Pulmonary artery endothelial cell (primary cell): ENCODE measurements around the gene RANBP2. TPM values are rescaled to one million over a fixed set of nuclear protein-coding genes. Genes with fewer than 3 reads are reported as not detected.

Source experiments
- DNase-seq: peaks from one replicate; pipeline ENCODE4 v3.0.0-alpha.2; 2011; ENCODE audit warnings: low read depth, low spot score
- total RNA-seq: library from RNA; depleted of rRNA; stranded (reverse); fragments of >200 nt; gene quantifications from 2 replicates; pipeline ENCODE4 v1.2.3, GENCODE V29; 2014

RANBP2 gene
- total RNA-seq, 1 donor from 2014 or later: 72.5 TPM

- no peak for DNase-seq
Observed at GRCh38 chr2:108776475-108776874, 57.2 kb downstream of the RANBP2 start.

GRCh38 chr2:108778857-108779256 lies 59.6 kb downstream of the RANBP2 start:
- DNase-seq: no peak

GRCh38 chr2:108786008-108786353 lies 66.7 kb downstream of the RANBP2 start:
- DNase-seq: no peak

GRCh38 chr2:108786354-108787215 lies 67.3 kb downstream of the RANBP2 start, which contains the start of gene CCDC138:
TSS of gene CCDC138 (plus strand) at chr2:108786771. CDS start at chr2:108786823, 52 bp downstream.
- DNase-seq: peak; percentile 48

GRCh38 chr2:108787216-108787541 lies 67.9 kb downstream of the RANBP2 start:
- DNase-seq: no peak

DNA sequence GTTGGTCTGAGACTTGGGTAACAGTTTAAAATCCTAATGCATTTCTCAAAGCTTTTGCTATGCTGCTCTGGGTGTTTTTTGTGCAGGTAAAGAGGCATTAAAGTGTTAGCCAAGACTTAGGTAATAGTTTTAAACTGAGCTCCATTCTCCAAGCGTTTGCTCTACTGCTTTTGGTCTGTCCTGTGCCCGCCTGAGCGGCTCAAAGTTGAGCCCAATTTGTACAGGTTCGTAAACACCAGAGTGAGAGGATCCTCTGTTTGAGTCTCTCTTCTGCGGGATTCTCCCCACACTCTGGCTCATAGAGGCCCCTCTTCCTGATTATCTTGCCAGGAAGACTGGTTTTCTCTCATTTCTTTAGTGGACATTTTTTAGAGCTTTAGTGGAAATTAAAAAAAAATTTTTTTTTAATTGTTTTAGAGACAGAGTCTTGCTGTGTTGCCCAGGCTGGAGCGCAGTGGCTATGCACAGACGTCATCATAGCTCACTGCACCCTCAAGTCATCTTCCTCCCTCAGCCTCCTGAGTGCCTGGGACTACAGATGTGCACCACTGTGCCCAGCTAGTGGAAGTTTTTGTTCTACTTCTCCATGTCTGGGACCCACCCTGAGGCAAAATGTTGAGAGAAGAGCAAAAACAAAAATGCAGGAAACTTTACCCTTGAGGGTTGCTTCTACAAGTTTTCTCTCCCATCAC lies 83.9 kb downstream of the RANBP2 start:
- DNase-seq: no peak

GRCh38 chr2:108805032-108805431 lies 85.8 kb downstream of the RANBP2 start:
- no peak for DNase-seq

DNA sequence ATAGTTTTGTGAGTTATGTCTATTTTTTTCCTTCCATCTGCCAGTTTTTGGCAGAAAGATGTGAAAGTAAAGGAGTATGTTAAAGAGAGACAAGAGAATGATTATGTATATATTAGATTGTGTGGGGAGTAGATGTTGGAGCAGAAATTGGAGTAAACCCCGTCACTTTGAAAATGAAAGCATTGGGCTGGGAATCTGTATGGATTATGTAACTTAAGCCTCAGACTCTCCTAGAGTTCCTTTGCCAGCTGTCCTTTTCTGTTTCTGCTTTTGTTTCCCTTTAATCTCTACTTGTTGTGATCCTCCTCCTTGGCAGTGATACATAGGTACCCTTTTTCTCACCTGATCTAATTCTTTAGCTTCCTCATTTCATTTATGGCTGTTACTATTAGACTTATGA lies 86.5 kb downstream of the RANBP2 start:
- DNase-seq: no peak

- DNase-seq: no peak
Observed at GRCh38 chr2:108806371-108807113, 87.3 kb downstream of the RANBP2 start.

- DNase-seq: no peak
Observed at GRCh38 chr2:108809936-108810335, 90.7 kb downstream of the RANBP2 start.

- DNase-seq: no peak
Observed at GRCh38 chr2:108810993-108811957, 92.0 kb downstream of the RANBP2 start.

DNA sequence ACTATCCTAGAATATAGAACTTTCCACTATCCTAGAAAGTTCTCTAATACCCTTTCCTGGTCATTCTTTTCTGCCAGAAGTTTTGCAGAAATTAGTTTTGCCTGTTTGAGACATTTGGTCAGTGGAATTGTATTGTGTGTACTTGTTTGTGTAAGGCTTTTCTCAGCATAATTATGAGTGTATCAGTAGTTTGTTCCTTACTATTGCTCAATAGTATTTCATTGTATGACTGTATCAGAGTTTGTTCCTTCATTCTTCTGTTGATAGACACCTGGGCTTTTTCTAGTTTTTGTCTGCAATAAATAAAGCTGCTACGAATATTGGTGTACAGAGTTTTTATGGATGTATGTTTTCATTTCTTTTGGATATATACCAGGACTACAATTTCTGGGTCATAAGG lies 94.5 kb downstream of the RANBP2 start:
- no peak for DNase-seq

- no peak for DNase-seq
Observed at GRCh38 chr2:108820482-108820881, 101.2 kb downstream of the RANBP2 start.

DNA sequence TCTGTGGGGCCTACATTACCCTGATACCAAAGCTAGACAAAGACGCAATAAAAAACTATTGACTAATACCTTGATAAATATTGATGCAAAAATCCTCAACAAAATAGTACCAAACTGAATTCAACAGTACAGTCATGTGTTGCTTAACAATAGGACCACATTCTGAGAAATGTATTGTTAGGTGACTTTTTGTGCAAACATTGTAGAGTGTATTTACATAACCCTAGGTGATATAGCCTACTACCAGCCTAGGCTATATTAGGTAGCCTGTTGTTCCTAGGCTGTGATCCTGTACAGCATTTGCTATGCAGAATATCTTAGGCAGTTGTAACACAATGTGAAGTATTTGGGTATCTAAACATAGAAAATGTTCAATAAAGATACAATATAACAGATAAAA lies 104.0 kb downstream of the RANBP2 start:
- DNase-seq: no peak

DNA sequence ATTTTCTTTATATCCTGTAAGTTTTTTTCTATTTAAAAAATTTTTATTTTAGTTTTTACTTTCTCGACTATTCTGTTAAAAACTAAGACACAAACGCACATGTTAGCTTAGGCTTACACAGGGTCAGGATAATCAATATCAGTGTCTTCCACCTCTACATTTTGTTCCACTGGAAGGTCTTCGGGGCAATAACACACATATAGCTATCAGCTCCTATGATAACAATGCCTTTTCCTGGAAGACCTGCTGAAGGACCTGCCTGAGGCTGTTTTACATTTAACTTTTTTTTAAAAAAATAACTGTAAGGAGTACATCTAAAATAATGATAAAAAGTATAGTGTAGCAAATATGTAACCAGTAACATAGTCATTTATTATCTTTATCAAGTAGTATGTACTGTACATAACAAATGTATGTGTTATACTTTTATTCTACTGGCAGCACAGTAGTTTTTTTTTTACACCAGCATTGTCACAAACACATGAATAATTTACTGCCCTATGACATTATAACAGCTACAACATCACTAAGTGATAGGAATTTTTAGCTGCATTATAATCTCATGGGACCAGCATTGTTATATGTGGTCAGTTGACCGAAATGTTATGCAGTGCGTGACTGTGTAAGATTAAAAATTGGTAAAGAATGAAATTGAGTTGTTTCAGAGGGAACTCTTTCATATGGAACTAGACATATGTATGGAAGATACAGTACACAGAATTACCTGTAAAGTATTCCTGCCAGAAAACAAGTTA lies 105.2 kb downstream of the RANBP2 start:
- DNase-seq: no peak

GRCh38 chr2:108825254-108825653 lies 106.0 kb downstream of the RANBP2 start:
- no peak for DNase-seq

GRCh38 chr2:108825736-108826135 lies 106.5 kb downstream of the RANBP2 start:
- DNase-seq: no peak

DNA sequence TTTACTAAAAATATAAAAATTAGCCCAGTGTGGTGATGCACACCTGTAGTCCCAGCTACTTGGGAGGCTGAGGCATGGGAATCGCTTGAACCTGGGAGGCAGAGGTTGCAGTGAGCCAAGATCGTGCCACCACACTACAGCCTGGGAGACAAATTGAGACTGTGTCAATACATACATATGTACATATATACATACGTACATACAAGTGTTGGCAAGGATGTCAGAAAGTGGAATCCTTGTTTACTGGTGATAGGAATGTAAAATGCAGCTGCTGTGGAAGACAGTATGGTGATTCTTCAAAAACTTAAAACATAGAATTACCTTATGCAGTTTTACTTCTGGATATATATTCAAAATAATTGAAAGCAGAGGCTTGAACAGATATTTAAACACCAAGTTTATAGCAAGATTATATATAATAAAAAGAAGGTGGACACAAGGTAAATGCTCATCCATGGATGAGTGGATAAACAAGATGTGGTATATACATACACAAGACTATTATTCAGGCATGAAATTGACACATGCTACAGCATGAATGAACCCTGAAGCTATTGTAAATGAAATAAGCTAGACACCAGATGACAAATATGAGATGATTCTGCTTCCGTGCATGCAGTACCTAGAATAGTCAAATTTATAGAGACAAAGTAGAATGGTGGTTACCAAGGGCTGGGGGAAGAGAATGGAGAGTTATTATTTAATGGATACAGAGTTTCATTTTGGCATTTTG lies 110.5 kb downstream of the RANBP2 start:
- no peak for DNase-seq

DNA sequence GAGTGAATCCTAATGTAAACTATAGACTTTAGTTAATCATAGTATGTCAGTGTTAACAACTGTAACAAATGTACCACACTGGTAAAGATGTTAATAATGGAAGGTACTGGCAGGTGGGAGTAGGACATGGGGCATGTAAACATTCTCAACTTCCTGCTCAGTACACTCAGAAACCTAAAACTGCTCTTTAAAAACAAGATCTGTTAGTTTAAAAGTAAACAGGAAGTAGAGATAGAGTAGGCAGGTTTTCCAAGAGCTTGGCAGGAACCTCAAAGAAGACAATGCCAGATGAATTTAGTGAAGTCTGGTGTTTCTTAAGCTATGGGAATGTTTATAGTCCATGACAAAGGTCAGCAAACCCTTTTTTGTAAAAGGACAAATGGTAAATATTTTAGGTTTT lies 113.9 kb downstream of the RANBP2 start:
- no peak for DNase-seq

- DNase-seq: no peak
Observed at GRCh38 chr2:108834620-108835019, 115.3 kb downstream of the RANBP2 start.
